ENCODE data around the gene VHLL.

Gene VHLL

GRCh38 chr1:156286061-156286460 lies 13.0 kb downstream of the VHLL start:
- Histone ChIP-seq H2AFZ (ENCODE audit: low read length) (no peak overlapping the region), H3K4me3 (ENCODE audit: low read length) (no peak overlapping the region), H3F3A (ENCODE audit: insufficient read depth, low read length) (peaks cover 7% of the 10 kb centered on the region), H3K4me2 (ENCODE audit: low read depth, low read length) (no peak overlapping the region), H3K27me3 (replicated peaks; ENCODE audit: insufficient read depth, low read length) (no peaks in the 10 kb centered on the region), H3K4me1 (ENCODE audit: low read length) (peaks cover 11% of the 10 kb centered on the region; the same call in 1 of the 2 replicates), H3K9me2 (replicated peaks; ENCODE audit: insufficient read depth, low read length) (no peaks in the 10 kb centered on the region), H3K9me3 (replicated peaks; ENCODE audit: insufficient read depth, low read length) (no peaks in the 10 kb centered on the region), H4K20me1 (ENCODE audit: insufficient read depth, low read length) (no peaks in the 10 kb centered on the region), H3K27ac (ENCODE audit: low read length) (no peak overlapping the region), H3K36me3 (replicated peaks; ENCODE audit: insufficient read depth, low read length) (no peaks in the 10 kb centered on the region), H3K79me2 (ENCODE audit: low read length) (peaks cover 42% of the 10 kb centered on the region), H3K9ac (ENCODE audit: low read length) (no peak overlapping the region)
- no peak for TF ChIP-seq CTCF (IDR thresholded peaks at IDR 0.05; ENCODE audit: low read length)
- no peak for TF ChIP-seq EZH2 (optimal IDR thresholded peaks at IDR 0.05; ENCODE audit: low read depth, low read length)
- no peak for TF ChIP-seq EZH2phosphoT487 (IDR thresholded peaks at IDR 0.05; ENCODE audit: low read length)
- DNase-seq, result no peak

GRCh38 chr1:156285437-156285836 lies 13.7 kb downstream of the VHLL start:
- peaks cover 48% of the 10 kb centered on the region for H3K79me2 ChIP-seq (ENCODE audit: low read length)
- peaks cover 7% of the 10 kb centered on the region for H3F3A ChIP-seq (ENCODE audit: insufficient read depth, low read length)
- H4K20me1 ChIP-seq (ENCODE audit: insufficient read depth, low read length), result 0 out of 2 replicates have a peak, but pooled peaks cover under 1% of the 10 kb centered on the region
- H3K4me1 ChIP-seq (ENCODE audit: low read length), result peaks cover 17% of the 10 kb centered on the region; the same call in 1 of the 2 replicates
- H3K27me3 ChIP-seq (replicated peaks; ENCODE audit: insufficient read depth, low read length), result no peaks in the 10 kb centered on the region
- H3K4me3 ChIP-seq (ENCODE audit: low read length), result no peak overlapping the region
- no peaks in the 10 kb centered on the region for H3K36me3 ChIP-seq (replicated peaks; ENCODE audit: insufficient read depth, low read length)
- no peak overlapping the region for H3K4me2 ChIP-seq (ENCODE audit: low read depth, low read length)
- no peak overlapping the region for H2AFZ ChIP-seq (ENCODE audit: low read length)
- no peaks in the 10 kb centered on the region for H3K9me2 ChIP-seq (replicated peaks; ENCODE audit: insufficient read depth, low read length)
- no peak for TF ChIP-seq EZH2phosphoT487 (IDR thresholded peaks at IDR 0.05; ENCODE audit: low read length)
- no peak for TF ChIP-seq EZH2 (optimal IDR thresholded peaks at IDR 0.05; ENCODE audit: low read depth, low read length)
- no peak for TF ChIP-seq CTCF (IDR thresholded peaks at IDR 0.05; ENCODE audit: low read length)
- DNase-seq, result no peak
- no peaks in the 10 kb centered on the region for H3K9me3 ChIP-seq (replicated peaks; ENCODE audit: insufficient read depth, low read length)
- H3K9ac ChIP-seq (ENCODE audit: low read length), result no peak overlapping the region
- H3K27ac ChIP-seq (ENCODE audit: low read length), result no peak overlapping the region

GRCh38 chr1:156284757-156285156 lies 14.3 kb downstream of the VHLL start:
- H3K36me3 ChIP-seq (replicated peaks; ENCODE audit: insufficient read depth, low read length), result no peaks in the 10 kb centered on the region
- H3F3A ChIP-seq (ENCODE audit: insufficient read depth, low read length), result peaks cover 7% of the 10 kb centered on the region
- H3K27ac ChIP-seq (ENCODE audit: low read length), result no peak overlapping the region
- peaks cover 23% of the 10 kb centered on the region; the same call in 1 of the 2 replicates for H3K4me1 ChIP-seq (ENCODE audit: low read length)
- DNase-seq, result no peak
- no peak overlapping the region for H3K4me3 ChIP-seq (ENCODE audit: low read length)
- no peaks in the 10 kb centered on the region for H3K27me3 ChIP-seq (replicated peaks; ENCODE audit: insufficient read depth, low read length)
- peaks cover 55% of the 10 kb centered on the region for H3K79me2 ChIP-seq (ENCODE audit: low read length)
- no peaks in the 10 kb centered on the region for H3K9me2 ChIP-seq (replicated peaks; ENCODE audit: insufficient read depth, low read length)
- H4K20me1 ChIP-seq (ENCODE audit: insufficient read depth, low read length), result 0 out of 2 replicates have a peak, but pooled peaks cover 3% of the 10 kb centered on the region
- no peak overlapping the region for H3K9ac ChIP-seq (ENCODE audit: low read length)
- no peaks in the 10 kb centered on the region for H3K9me3 ChIP-seq (replicated peaks; ENCODE audit: insufficient read depth, low read length)
- no peak overlapping the region for H2AFZ ChIP-seq (ENCODE audit: low read length)
- TF ChIP-seq EZH2phosphoT487 (IDR thresholded peaks at IDR 0.05; ENCODE audit: low read length), result no peak
- no peak for TF ChIP-seq EZH2 (optimal IDR thresholded peaks at IDR 0.05; ENCODE audit: low read depth, low read length)
- TF ChIP-seq CTCF (IDR thresholded peaks at IDR 0.05; ENCODE audit: low read length), result no peak
- no peak overlapping the region for H3K4me2 ChIP-seq (ENCODE audit: low read depth, low read length)

Measured in MM.1S (cell line).